Thoracic aorta (tissue), 2 donors: ENCODE data around the gene RAB7A. TPM values are rescaled to one million over a fixed set of nuclear protein-coding genes. Genes with fewer than 3 reads are reported as not detected.

Experiments used
- ATAC-seq: fragments of 150-250 bp; one replicate; pipeline ENCODE4 v1.8.0; 2017; ENCODE audit warnings: low read depth; ENCODE audit not compliant: insufficient number of reproducible peaks, low FRiP score
- DNase-seq: peaks from one replicate; pipeline ENCODE4 v3.0.0-alpha.2; 2020; ENCODE audit warnings: low spot score
- H3K27ac ChIP-seq, 2 donors: fragments of 200-600 bp; sonication (generic); 1 replicate in 1 of 2; 2 replicates in 1 of 2; pipeline ENCODE4 v1.5.1; 2016; ENCODE audit warnings: mild to moderate bottlenecking in 2 of 2, moderate library complexity in 2 of 2
- H3K27me3 ChIP-seq: fragments of 200-600 bp; sonication (generic); replicated peaks from 2 replicates; pipeline ENCODE4 v1.6.0; 2016; ENCODE audit warnings: mild to moderate bottlenecking; ENCODE audit not compliant: insufficient read depth
- H3K36me3 ChIP-seq: fragments of 200-600 bp; sonication (generic); one replicate; pipeline ENCODE4 v1.5.1; 2016
- H3K4me1 ChIP-seq, 2 donors: fragments of 200-600 bp; sonication (generic); 1 replicate in 1 of 2; 2 replicates in 1 of 2; pipeline versions ENCODE4 v1.5.1 to v1.6.0; 2016; ENCODE audit warnings: low read depth in 2 of 2, mild to moderate bottlenecking in 1 of 2; ENCODE audit not compliant: control insufficient read depth in 1 of 2
- H3K4me3 ChIP-seq: fragments of 200-600 bp; sonication (generic); 2 replicates; pipeline ENCODE4 v1.5.1; 2016; ENCODE audit warnings: mild to moderate bottlenecking
- H3K9me3 ChIP-seq: fragments of 200-600 bp; sonication (generic); 2 replicates; pipeline ENCODE4 v1.5.1; 2016
- CTCF ChIP-seq: fragments of 200-600 bp; sonication (generic); IDR thresholded peaks from one replicate; pipeline ENCODE4 v1.5.1; 2019; ENCODE audit warnings: antibody characterized with exemption
- total RNA-seq, 2 donors: library from RNA; depleted of rRNA; stranded (reverse); fragments of >200 nt; gene quantifications; one replicate each; pipeline versions ENCODE4 v1.1.0 to v1.2.3, GENCODE V29; 2016

Gene RAB7A
- total RNA-seq, 2 donors from 2014 or later = 73.1 to 108 TPM

GRCh38 chr3:128684986-128685726 is 40.8 kb upstream of the RAB7A start:
- Histone ChIP-seq H3K4me3 (no peak overlapping the region), H3K9me3 (no peaks in the 10 kb centered on the region), H3K4me1 (peaks cover 0 to 1% of the 10 kb centered on the region in 2 donors), H3K27me3 (no peaks in the 10 kb centered on the region), H3K36me3 (no peaks in the 10 kb centered on the region), H3K27ac (no peak overlapping the region)
- no peak for ATAC-seq
- no peak for TF ChIP-seq CTCF
- no peak for DNase-seq

GRCh38 chr3:128686465-128686864 is 39.5 kb upstream of the RAB7A start:
- Histone ChIP-seq H3K9me3 (no peaks in the 10 kb centered on the region), H3K36me3 (no peaks in the 10 kb centered on the region), H3K27ac (no peak overlapping the region), H3K27me3 (no peaks in the 10 kb centered on the region), H3K4me1 (no peaks in the 10 kb centered on the region), H3K4me3 (no peak overlapping the region)
- DNase-seq (no peak), ATAC-seq (no peak)
- TF ChIP-seq CTCF = no peak

- Histone ChIP-seq H3K36me3 (no peaks in the 10 kb centered on the region), H3K27me3 (no peaks in the 10 kb centered on the region), H3K4me1 (no peaks in the 10 kb centered on the region), H3K4me3 (no peak overlapping the region), H3K27ac (no peak overlapping the region), H3K9me3 (no peaks in the 10 kb centered on the region)
- no peak for DNase-seq
- no peak for TF ChIP-seq CTCF
- no peak for ATAC-seq
Observed at GRCh38 chr3:128689060-128689459, 36.9 kb upstream of the RAB7A start.

DNA sequence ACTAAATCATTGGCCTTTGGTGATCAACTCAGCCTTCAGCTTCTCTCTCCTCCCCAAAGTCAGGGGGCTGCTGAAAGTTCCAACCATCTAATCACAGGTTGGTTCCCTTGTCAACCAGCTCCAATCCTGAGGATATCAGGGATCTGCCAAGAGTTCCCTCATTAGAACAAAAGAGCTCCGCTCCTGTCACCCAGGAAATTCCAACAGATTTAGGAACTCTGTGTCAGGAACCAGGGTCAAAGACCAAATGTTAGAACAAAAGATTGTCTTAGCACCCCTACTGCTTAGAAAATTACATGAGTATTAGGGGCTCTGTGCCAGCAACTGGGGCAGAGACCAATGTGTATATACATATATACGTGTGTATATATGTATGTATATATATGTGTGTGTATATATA is 32.3 kb upstream of the RAB7A start:
- Histone ChIP-seq H3K4me3 (no peak overlapping the region), H3K4me1 (no peaks in the 10 kb centered on the region), H3K36me3 (no peaks in the 10 kb centered on the region), H3K9me3 (no peaks in the 10 kb centered on the region), H3K27ac (no peak overlapping the region), H3K27me3 (no peaks in the 10 kb centered on the region)
- no peak for TF ChIP-seq CTCF
- DNase-seq = no peak
- ATAC-seq = no peak

DNA sequence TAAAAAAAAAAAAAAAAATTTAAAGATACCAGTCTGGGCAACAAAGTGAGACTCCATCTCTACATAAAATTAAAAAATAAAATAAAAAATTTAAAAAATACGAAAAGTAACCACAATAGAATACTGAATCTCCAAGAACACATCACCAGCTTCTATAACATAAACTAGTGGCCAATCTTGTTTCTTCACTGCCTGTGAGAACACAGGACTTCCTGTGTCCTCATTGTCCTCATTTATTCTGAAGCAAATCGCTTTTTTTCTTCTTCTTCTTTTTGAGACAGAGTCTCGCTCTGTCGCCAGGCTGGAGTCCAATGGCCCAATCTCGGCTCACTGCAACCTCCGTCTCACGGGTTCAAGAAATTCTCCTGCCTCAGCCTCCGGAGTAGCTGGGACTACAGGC is 28.6 kb upstream of the RAB7A start:
- Histone ChIP-seq H3K27me3 (no peaks in the 10 kb centered on the region), H3K9me3 (no peaks in the 10 kb centered on the region), H3K27ac (no peak overlapping the region), H3K36me3 (no peaks in the 10 kb centered on the region), H3K4me3 (no peak overlapping the region), H3K4me1 (no peaks in the 10 kb centered on the region)
- DNase-seq = no peak
- TF ChIP-seq CTCF = no peak
- ATAC-seq = no peak
